ENCODE measurements around the gene CCDC12.
"Not testable (repeated sequence)": the region's sequence is repeated elsewhere in the genome, so short reads cannot be mapped to it uniquely, and the experiment has no call there.

Gene CCDC12

DNA sequence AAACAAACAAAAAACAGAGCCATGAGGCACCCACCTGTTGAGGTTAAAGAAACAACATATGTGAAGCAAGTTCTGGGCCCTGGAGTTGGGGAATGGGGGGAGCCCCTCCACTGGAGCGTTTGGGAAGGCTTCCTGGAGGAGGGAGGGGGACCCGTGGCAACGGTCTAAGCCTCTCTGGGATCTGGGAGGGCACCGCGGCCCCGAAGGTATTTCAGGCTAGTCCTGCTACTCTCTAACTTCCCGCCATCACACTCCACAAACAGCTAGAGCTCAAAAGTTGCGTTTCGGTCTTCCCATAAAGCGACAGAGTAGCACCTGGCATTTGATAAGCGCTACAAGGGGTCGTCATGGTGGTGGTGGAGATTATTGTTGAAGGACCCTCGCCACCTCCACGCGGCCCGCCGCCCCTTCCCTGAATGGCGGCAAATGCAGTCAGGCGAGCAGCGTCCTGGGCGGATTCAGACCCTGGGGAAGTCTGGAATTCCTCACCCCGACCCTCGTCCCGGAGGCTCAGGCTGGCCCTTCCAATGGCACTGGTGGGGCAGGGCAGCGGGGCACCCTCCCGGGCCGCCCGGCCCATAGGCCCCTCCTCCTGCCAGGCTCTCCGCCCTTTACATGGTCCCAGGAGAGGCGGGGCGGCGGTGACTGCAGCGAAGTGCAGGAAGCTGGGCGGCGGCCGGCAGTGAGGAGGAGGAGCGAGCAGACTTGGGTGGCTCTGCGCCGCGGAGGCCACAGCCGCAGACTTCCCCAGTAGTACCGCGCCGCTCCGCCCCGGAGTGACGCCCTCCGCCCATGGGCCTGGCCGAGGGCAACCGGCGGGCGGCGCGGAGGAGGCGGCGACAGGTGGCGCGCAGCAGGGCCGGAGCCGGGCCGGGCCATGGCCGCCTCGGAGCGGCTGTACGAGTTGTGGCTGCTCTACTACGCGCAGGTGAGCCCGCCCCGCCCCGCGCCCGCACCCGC lies 2.7 kb upstream of the CCDC12 start, which contains the start of gene NBEAL2:
Gene NBEAL2, plus strand, starts transcription at position 682 of the 960 bp plus-strand sequence. Its CDS starts 196 bp downstream, at position 878.
- peak; percentile 32 for DNase-seq (ENCODE audit: low read depth)

GRCh38 chr3:46978381-46978780 lies 1.8 kb upstream of the CCDC12 start:
- DNase-seq (ENCODE audit: low read depth) = no peak

DNA sequence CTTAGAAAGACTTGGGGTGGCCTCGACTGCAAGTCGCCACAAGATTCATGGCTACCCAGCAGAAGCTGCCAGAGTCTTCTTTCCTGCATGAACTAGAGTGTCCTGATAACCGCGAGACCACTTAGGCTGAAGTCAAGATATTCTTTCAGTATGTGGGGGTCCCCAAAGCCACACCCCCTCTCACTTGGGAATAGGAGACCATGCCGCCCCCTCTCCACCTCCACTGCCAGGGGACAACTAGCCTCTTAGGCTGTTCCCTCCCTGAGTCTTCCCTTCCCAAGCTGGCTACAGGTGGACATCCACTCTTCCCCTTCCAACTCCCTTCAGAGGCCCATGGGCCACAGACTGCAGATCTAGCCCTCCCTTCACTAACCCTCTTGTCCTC lies 1.3 kb upstream of the CCDC12 start:
- no peak for DNase-seq (ENCODE audit: low read depth)

DNA sequence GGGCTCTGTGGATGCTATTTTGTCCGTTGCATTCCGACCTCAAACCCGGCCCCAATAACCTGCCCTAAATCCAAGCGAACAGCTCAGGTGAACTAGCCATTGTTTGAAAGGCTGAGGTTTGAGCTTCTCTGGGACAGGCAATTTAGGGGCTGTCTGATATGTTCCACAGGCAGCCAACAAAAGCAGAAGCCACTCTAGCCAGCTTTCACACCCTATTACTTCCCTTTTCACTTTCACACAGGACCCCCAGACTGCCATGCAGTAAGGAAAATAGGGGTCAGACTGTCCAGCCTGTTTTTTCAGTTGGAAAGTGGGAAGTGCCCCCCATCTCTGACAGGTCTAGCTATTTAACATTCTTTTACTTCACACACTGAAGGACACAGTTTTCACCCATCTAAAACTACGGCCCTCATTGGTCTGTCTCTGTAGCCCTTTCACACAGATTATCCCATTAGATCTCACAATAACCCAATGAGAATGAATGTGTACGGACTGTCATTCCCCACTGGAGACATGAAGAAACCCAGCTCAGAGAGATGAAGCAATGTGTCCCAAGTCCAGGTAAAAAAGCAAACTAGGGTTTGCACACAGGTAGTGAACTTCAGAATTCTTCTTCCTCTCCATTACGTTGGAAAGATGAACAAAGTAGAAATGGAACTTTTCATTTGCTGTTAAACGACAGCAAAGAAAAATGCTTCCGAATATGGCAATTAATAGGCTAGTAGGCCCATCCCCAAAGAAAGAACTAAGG lies 1.9 kb downstream of the CCDC12 start:
- no peak for DNase-seq (ENCODE audit: low read depth)

GRCh38 chr3:46972396-46972795 lies 4.1 kb downstream of the CCDC12 start:
- no peak for DNase-seq (ENCODE audit: low read depth)

- no peak for DNase-seq (ENCODE audit: low read depth)
Observed at GRCh38 chr3:46971742-46972141, 4.8 kb downstream of the CCDC12 start.

DNA sequence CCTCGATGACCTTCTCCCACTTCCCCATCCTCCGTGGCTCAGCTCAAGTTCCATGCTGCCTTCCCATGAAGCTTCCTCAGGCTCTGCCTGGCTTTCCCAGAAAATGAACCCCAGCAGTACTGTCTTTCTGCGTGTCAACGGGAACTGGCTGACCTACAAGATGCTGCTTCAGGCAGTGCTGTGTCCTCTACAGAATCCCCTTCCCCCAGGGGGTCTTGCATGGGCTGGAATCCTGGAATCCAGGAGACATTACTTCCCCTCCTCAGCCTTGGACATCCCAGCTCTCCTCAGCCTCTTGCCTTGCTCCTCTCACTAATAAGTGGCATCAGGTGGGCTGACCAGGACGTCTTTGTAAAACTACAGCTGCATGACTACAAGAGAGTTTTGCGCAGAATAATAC lies 5.4 kb downstream of the CCDC12 start:
- DNase-seq (ENCODE audit: low read depth) = no peak

DNA sequence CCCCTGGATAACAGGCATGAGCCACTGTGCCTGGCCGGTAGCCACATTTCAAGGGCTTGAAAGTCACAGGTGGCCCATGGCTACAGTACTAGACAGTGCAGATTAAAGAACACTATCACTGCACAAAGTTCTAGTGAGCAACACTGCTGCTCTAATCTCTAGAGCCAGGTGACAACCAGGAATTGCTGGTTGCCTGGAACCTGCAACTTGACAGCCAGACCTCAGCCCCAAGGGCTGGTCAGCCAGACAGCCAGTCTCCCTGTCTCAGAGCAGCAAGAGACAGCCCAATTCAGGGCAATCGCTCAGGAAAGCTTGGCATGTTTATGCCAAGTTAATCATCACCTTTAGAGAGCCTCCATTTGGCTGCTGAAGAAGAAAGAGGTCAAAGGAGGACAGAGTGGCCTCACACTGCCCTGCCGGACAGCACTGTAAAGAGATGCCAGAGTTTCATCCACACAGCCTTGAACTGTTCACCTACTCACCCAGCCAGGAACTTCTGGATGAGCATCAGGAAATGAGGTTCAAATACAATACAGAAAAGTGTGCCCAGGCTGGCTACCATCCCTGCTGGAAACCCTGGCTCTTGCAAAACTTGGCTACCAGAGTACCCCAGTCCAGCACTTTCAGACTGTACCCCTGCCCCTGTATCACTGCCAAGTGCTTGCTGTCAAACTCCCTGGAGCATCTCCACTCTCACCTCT lies 6.0 kb downstream of the CCDC12 start:
- DNase-seq (ENCODE audit: low read depth) = no peak

- DNase-seq (ENCODE audit: low read depth) = no peak
Observed at GRCh38 chr3:46968783-46969428, 7.6 kb downstream of the CCDC12 start.

DNA sequence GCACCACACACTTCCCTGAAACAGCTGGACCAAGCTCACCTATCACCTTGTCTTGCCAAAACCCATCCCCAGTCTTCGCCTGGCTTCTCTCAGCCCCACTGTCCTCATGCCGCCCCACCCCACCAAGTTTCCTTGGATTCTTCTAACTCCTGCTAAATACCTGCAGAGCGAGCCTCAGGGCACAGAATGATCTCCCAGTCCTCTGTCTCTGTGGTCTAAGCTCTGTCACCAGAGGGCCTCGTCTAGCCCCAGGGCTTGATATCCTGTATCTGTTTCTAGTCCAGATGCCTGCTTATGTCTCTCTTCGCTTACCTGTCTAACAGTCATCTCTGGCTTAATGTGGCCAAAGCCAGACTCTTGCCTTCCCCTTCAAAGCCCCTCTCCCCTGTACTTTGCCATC lies 9.7 kb downstream of the CCDC12 start:
- no peak for DNase-seq (ENCODE audit: low read depth)

DNA sequence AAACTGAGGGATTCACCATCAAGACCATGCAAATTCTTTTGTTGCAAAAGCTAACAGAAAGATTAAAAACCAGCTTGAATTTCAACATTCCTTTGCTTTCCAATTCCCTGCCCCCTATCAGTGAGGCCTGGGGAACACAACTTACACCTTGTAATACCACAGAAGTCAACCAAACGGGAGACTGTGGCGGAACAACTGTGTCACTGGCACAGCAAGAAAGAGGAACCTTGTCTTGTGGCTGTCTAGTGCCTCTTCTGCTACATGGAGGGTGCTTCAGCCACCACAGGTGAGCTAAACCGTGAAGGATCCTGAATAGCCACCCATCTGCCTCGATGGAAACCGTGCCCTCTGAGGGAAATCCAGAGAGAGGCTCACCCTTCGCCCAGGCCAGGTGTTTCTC lies 11.4 kb downstream of the CCDC12 start:
- DNase-seq (ENCODE audit: low read depth) = no peak

- DNase-seq (ENCODE audit: low read depth) = not testable (repeated sequence)
Observed at GRCh38 chr3:46964038-46964590, 12.4 kb downstream of the CCDC12 start.

DNA sequence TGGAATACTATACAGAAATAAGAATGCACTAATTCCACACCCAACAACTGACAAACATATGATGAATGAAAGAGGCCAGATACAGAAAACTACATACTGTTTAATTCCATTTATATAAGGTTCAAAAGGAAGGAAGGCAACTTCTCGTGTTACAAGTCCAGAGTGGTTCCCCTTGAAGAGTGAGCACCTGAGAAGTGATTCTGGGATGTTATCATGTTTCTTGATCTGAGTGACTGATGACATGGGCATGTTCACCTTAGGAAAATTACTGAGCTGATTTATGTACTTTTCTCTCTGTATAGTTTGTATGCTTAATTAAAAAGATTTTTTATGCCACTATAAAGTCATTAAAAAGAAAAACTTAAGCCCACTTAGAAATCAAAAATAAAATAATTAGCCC lies 13.6 kb downstream of the CCDC12 start:
- DNase-seq (ENCODE audit: low read depth) = no peak

DNA sequence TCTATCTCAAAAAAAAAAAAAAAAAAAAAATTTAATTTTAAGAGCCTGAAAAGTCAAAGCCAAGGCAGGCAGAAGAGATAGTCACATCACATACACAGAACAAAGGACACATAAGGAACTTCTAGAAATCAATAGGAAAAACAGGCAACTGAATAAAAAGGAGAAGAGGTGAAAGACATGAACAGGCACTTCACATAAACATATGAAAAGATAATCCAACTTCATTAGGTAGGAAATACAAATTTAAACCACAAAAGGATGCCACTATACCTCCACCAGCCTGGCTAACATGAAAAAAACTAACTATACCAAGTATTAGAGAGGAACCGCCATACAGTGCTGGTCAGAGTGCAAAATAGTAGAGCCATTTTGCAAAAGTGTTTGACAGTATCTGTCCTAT lies 14.1 kb downstream of the CCDC12 start:
- DNase-seq (ENCODE audit: low read depth) = no peak

DNA sequence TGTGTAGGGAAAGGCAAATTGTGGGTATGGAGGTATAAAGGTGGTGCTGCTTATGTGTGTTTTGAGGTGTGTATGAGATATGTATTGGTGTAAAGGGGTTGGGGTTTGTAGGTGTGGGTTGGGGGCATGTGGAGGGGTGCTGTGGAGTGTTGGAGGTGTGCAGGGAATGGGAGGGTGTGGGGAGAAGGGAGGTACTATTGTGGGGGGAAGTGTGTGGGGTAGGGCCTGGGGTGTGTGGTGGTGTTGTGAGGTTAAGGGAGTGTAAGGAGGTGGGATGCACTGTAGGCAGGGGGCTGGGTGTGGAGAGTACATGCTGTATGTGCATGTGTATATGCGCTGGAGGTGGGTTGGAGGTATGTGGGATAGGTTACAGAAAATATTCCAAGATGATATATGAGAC lies 15.7 kb downstream of the CCDC12 start:
- DNase-seq (ENCODE audit: low read depth) = no peak

GRCh38 chr3:46960081-46960701 lies 16.4 kb downstream of the CCDC12 start:
- DNase-seq (ENCODE audit: low read depth) = no peak

DNA sequence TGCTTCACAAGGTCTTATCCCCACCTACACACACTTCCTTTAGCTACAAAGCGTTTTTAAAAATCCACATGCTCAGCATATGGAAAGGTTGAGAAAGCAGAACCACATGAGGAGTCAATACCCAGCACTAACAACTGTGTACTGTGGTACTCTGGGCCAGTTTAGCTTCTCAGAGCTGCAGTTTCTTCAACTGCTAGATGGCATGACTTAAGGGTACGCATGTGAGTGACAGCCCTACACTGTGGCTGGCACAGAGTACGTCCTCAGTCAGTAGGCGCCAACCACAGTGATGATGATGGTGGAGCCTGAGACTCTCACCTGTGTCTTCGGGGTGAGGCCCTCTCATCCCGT lies 17.4 kb downstream of the CCDC12 start:
- no peak for DNase-seq (ENCODE audit: low read depth)

- no peak for DNase-seq (ENCODE audit: low read depth)
Observed at GRCh38 chr3:46958467-46959160, 17.9 kb downstream of the CCDC12 start.

- DNase-seq (ENCODE audit: low read depth) = no peak
Observed at GRCh38 chr3:46957092-46957820, 19.3 kb downstream of the CCDC12 start.

DNA sequence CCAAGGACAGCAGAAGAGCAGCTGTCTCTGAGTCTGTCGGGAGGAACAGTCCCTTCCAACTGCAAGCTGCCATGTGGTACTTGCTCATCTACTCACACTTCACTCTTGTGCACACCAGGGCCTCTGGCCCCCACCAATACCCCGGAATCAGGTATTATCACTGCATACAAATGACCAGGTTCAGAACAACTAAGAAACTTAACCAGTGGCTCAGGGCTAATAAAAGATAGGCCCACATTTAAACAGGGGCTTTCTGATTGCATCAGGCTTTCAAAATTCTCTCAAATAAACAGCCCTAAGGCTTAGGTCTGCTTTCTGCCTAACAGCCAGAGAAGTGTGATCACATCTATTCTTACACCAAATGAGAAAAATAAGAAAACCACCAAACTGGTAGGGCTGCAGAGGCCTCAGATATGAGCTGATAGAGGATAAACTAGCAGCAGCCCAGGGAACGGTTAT lies 20.7 kb downstream of the CCDC12 start:
- no peak for DNase-seq (ENCODE audit: low read depth)

All from non-pigmented ciliary epithelial cell (primary cell).